ENCODE measurements around the gene RTN3. TPM values are rescaled to one million over a fixed set of nuclear protein-coding genes. Genes with fewer than 3 reads are reported as not detected.
"Not testable (repeated sequence)": the region's sequence is repeated elsewhere in the genome, so short reads cannot be mapped to it uniquely, and the experiment has no call there.

RTN3 gene
- total RNA-seq (10 to 100 TPM; 38.0 to 72.0 (median 55.4) TPM), polyA plus RNA-seq (10 to 100 TPM; 31.1 to 51.7 TPM)
- long read RNA-seq, donor 1, transcript RTN3-208 (7 exons, 2,532 nt): major isoform, 44 of 57 reads
- long read RNA-seq, donor 1, partial matches to known transcripts: 3 of 57 reads
- long read RNA-seq, donor 1, other reads (novel, unspliced or antisense): 5 of 57 reads
- long read RNA-seq, donor 2, full-length matches to known transcripts: 45 of 53 reads
- long read RNA-seq, donor 2, partial matches to known transcripts: 2 of 53 reads
- long read RNA-seq, donor 2, other reads (novel, unspliced or antisense): 6 of 53 reads
- long read RNA-seq, donor 3, full-length matches to known transcripts: 149 of 172 reads
- long read RNA-seq, donor 3, partial matches to known transcripts: 20 of 172 reads
- long read RNA-seq, donor 3, other reads (novel, unspliced or antisense): 3 of 172 reads

DNA sequence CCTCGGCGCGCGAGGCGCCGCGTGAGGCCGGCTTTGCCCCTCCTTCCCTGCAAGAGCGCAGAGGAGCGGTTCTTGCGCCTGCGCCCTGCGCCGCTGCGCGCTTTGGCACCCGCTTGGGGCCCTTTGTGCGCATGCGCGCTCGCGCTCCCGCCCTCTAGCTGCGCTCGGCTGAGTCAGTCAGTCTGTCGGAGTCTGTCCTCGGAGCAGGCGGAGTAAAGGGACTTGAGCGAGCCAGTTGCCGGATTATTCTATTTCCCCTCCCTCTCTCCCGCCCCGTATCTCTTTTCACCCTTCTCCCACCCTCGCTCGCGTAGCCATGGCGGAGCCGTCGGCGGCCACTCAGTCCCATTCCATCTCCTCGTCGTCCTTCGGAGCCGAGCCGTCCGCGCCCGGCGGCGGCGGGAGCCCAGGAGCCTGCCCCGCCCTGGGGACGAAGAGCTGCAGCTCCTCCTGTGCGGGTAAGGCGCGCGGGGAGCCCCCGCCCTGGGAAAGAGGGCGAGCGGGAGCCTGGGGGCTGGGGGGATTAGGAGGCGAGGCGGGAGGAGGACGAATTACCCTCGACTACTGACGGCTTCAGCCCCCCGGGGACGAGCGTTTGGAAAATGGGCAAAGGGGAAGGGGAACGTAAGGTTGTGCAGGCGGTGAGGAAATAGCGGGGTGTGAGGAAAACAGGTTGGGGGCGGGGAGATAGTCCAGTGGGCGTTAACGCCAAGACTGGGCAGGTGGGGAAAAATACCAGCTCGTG is at the start of gene RTN3:
RTN3 (plus strand) TSS at position 180 of the 745 bp plus-strand sequence; CDS start at position 317, 137 bp downstream.
- Histone ChIP-seq H3K9me3 (no peaks in the 10 kb centered on the region), H3K27me3 (no peaks in the 10 kb centered on the region), H3K36me3 (no peaks in the 10 kb centered on the region), H3K4me1 (peaks cover 0 to 46% (median 19%) of the 10 kb centered on the region in 9 donors), H3K27ac (peak within 1 kb of the TSS; percentile 42 to 97 (median 92)), H3K4me3 (peak within 1 kb of the TSS; percentile 61 to 96 (median 88))
- intact Hi-C loops (cut with DNase I): loop anchor here in 1 of 10 donors (5.0 kb wide), 1 partner anchor 56 kb away; no protein-coding TSS in a partner anchor
- DNase-seq: peak; percentile 95 to 98
- peak; percentile 96 to 98 (median 97) for ATAC-seq
- TF ChIP-seq, protein P1, sequence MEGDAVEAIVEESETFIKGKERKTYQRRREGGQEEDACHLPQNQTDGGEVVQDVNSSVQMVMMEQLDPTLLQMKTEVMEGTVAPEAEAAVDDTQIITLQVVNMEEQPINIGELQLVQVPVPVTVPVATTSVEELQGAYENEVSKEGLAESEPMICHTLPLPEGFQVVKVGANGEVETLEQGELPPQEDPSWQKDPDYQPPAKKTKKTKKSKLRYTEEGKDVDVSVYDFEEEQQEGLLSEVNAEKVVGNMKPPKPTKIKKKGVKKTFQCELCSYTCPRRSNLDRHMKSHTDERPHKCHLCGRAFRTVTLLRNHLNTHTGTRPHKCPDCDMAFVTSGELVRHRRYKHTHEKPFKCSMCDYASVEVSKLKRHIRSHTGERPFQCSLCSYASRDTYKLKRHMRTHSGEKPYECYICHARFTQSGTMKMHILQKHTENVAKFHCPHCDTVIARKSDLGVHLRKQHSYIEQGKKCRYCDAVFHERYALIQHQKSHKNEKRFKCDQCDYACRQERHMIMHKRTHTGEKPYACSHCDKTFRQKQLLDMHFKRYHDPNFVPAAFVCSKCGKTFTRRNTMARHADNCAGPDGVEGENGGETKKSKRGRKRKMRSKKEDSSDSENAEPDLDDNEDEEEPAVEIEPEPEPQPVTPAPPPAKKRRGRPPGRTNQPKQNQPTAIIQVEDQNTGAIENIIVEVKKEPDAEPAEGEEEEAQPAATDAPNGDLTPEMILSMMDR (IDR thresholded peaks at IDR 0.05): peak in 5 of 9 donors; percentile 14 to 63 (median 53)
- WGBS, 2 donors: 0 to 1% methylated on average over 67 to 74 of the region's 74 CpGs

- H3K4me3 ChIP-seq: no peak overlapping the region
- no peaks in the 10 kb centered on the region for H3K9me3 ChIP-seq
- H3K27ac ChIP-seq: no peak overlapping the region
- DNase-seq (peak; percentile 22 to 49), ATAC-seq (peak; percentile 62 to 80 (median 74))
- intact Hi-C loops (cut with DNase I): loop anchor here (1.0 to 10.0 kb wide), 9 partner anchors 44 to 601 kb away; no protein-coding TSS in a partner anchor
- TF ChIP-seq, protein P1 (IDR thresholded peaks at IDR 0.05): peak; percentile 64 to 92 (median 84)
- 67 to 68% methylated on average over 10 of the region's 10 CpGs for WGBS, 2 donors
- H3K27me3 ChIP-seq: no peaks in the 10 kb centered on the region
- H3K4me1 ChIP-seq: peaks cover 0 to 8% (median 0%) of the 10 kb centered on the region in 9 donors
- peaks cover 0 to 97% (median 31%) of the 10 kb centered on the region in 9 donors for H3K36me3 ChIP-seq
These were observed 45.4 kb upstream of the RTN3 start for GRCh38 chr11:63635762-63636465.

DNA sequence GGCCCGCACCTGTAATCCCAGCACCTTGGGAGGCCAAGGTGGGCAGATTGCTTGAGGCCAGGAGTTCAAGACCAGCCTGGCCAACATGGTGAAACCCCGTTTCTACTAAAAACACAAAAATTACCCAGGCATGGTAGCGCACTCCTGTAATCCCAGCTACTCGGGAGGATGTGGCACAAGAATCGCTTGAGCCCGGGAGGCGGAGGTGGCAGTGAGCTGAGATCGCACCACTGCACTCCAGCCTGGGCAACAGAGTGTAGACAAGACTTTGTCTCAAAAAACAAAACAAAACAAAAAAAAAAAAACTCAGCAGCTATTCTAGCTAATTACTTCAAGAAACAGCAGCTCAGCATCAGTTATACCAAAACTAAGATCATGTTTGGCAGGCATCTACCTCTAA is 42.9 kb upstream of the RTN3 start:
- not testable (repeated sequence) for H3K9me3 ChIP-seq, DNase-seq, H3K4me3 ChIP-seq, H3K4me1 ChIP-seq, H3K27ac ChIP-seq, ATAC-seq, H3K27me3 ChIP-seq
- peaks cover 0 to 97% (median 19%) of the 10 kb centered on the region in 9 donors for H3K36me3 ChIP-seq
- 97% methylated on average over 8 of the region's 8 CpGs for WGBS, 2 donors
- intact Hi-C loops (cut with DNase I): loop anchor here in 8 of 10 donors (2.0 to 10.0 kb wide), 7 partner anchors 46 to 604 kb away; no protein-coding TSS in a partner anchor

DNA sequence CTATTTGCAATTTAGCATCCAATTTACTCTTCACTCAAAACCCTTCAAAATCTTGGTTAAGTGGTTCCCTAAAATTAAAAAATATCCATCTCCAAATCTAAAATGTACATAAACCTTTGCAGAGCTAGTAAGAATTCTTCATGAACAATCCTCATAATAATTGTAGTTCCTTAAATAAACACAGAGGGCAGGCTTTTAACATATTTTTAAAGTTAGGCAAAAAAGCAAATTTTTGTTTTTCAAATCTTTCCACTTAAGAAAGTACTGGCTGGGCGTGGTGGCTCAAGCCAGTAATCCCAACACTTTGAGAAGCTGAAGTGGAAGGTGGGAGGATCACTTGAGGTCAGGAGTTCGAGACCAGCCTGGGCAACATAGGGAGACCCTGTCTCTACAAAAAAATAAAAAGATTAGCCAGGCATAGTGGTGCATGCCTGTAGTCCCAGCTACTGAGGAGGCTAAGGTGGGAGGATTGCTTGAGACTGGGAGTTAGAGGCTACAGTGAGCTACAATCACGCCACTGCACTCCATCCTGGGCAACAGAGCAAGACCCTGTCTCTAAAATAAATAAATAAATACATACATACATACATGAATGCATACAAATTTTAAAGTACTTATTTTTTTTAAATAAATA is 42.0 kb upstream of the RTN3 start:
- DNase-seq: no peak
- Histone ChIP-seq H3K27ac (no peak overlapping the region), H3K9me3 (no peaks in the 10 kb centered on the region), H3K36me3 (peaks cover 0 to 97% (median 26%) of the 10 kb centered on the region in 9 donors), H3K4me1 (peaks cover 0 to 7% (median 0%) of the 10 kb centered on the region in 9 donors), H3K4me3 (no peak overlapping the region), H3K27me3 (no peaks in the 10 kb centered on the region)
- ATAC-seq: no peak
- intact Hi-C loops (cut with DNase I): loop anchor here in 8 of 10 donors (2.0 to 10.0 kb wide), 7 partner anchors 47 to 605 kb away; no protein-coding TSS in a partner anchor
- 68 to 79% methylated on average over 3 of the region's 3 CpGs for WGBS, 2 donors
- TF ChIP-seq, protein P1 (IDR thresholded peaks at IDR 0.05): peak; percentile 13 to 65 (median 50)

Measured in heart right ventricle (tissue), 16 donors.